Upper lobe of left lung (tissue), 6 donors: ENCODE data around the gene KIAA0232. TPM values are rescaled to one million over a fixed set of nuclear protein-coding genes. Genes with fewer than 3 reads are reported as not detected.

Experiments
- ATAC-seq, 2 donors: fragments of 200-7000 bp; cut with Tn5 transposase; one replicate each; pipeline ENCODE4 v1.9.1; 2022; ENCODE audit warnings: mild to moderate bottlenecking in 2 of 2, moderate library complexity in 2 of 2; ENCODE audit not compliant: low FRiP score in 2 of 2
- DNase-seq, 2 donors: peaks; one replicate each; pipeline ENCODE4 v3.0.0-alpha.2; 2019 to 2020
- H3K27ac ChIP-seq, 4 donors: fragments of 200-600 bp; sonication (generic); one replicate each; pipeline ENCODE4 v1.5.1; 2016 to 2019
- H3K27me3 ChIP-seq, 4 donors: fragments of 200-600 bp; sonication (generic); one replicate each; pipeline ENCODE4 v1.5.1; 2017 to 2019
- H3K36me3 ChIP-seq, 4 donors: fragments of 200-600 bp; sonication (generic); one replicate each; pipeline ENCODE4 v1.5.1; 2016 to 2019
- H3K4me1 ChIP-seq, 4 donors: fragments of 200-600 bp; sonication (generic); one replicate each; pipeline ENCODE4 v1.5.1; 2018 to 2019
- H3K4me3 ChIP-seq, 4 donors: fragments of 200-600 bp; sonication (generic); one replicate each; pipeline ENCODE4 v1.5.1; 2017 to 2019; ENCODE audit warnings: mild to moderate bottlenecking in 2 of 4, moderate library complexity in 1 of 4
- H3K9me3 ChIP-seq, 4 donors: fragments of 200-600 bp; sonication (generic); one replicate each; pipeline ENCODE4 v1.5.1; 2018 to 2019
- EP300 ChIP-seq, 4 donors: sonication (generic); formaldehyde crosslinking; IDR thresholded peaks; one replicate each; pipeline ENCODE4 v1.5.1; 2017; ENCODE audit warnings: antibody characterized with exemption in 4 of 4, control low read depth in 2 of 4
- POLR2A ChIP-seq, 4 donors: fragments of 450-650 bp; IDR thresholded peaks; one replicate each; pipeline ENCODE4 v1.5.1; 2016 to 2017; ENCODE audit warnings: antibody characterized with exemption in 4 of 4, mild to moderate bottlenecking in 2 of 4
- POLR2AphosphoS5 ChIP-seq, 2 donors: sonication (generic); formaldehyde crosslinking; IDR thresholded peaks; one replicate each; pipeline ENCODE4 v1.5.1; 2017; ENCODE audit warnings: antibody characterized with exemption in 2 of 2
- WGBS, 2 donors: methylation state at CpG; one replicate each; pipeline ENCODE4 v1.1.5; 2017 to 2018; 5-methylcytosine and 5-hydroxymethylcytosine counted together
- total RNA-seq, 6 donors: library from RNA; depleted of rRNA in 4 of 6; stranded (reverse); fragments of >200 nt in 4 of 6; gene quantifications; one replicate each; pipeline versions ENCODE4 v1.1.0 to v1.2.1, GENCODE V29; 2016 to 2021
- TF ChIP-seq, protein P1 (sequence below), 6 experiments: fragments of 450-650 bp in 4 of 6; fragments of 200-600 bp in 2 of 6; sonication (generic) in 2 of 6; IDR thresholded peaks; one replicate each; pipeline ENCODE4 v1.5.1; 2016 to 2019; ENCODE audit warnings: antibody characterized with exemption in 6 of 6
- donor health status: DM: no; HTN: no; CAD: no; lungs with moderate emphysema.
- donor health status: DM: no; HTN: yes; CAD: no; lungs with severe emphysema.

The KIAA0232 gene
- total RNA-seq, 6 donors from 2014 or later, result 22.6 to 45.0 (median 24.4) TPM

DNA sequence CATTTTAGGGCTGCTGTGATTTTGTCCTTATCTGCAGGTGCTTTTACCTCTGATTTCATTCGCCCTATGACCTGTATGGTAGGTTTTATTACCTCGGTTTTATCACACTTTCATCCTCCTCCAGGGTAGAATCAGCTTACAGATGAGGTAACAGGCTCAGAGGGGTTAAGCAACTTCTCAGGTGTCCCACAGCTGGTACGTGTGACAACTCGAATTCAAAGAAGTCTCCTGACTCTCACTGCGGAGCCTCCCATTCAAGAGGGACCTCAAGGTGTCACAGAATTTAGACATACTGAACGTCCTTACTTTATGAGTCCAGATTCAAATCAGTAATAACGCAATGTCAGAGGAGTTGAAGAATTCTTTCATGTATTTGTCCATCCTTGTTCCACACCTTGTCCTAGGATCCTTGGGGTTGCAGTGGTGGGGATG is 12.5 kb upstream of the KIAA0232 start:
- ATAC-seq (no peak), DNase-seq (no peak)
- 88 to 91% methylated on average over 7 of the region's 7 CpGs for WGBS, 2 donors
- TF ChIP-seq POLR2AphosphoS5 (IDR thresholded peaks at IDR 0.05), result no peak
- TF ChIP-seq, protein P1, sequence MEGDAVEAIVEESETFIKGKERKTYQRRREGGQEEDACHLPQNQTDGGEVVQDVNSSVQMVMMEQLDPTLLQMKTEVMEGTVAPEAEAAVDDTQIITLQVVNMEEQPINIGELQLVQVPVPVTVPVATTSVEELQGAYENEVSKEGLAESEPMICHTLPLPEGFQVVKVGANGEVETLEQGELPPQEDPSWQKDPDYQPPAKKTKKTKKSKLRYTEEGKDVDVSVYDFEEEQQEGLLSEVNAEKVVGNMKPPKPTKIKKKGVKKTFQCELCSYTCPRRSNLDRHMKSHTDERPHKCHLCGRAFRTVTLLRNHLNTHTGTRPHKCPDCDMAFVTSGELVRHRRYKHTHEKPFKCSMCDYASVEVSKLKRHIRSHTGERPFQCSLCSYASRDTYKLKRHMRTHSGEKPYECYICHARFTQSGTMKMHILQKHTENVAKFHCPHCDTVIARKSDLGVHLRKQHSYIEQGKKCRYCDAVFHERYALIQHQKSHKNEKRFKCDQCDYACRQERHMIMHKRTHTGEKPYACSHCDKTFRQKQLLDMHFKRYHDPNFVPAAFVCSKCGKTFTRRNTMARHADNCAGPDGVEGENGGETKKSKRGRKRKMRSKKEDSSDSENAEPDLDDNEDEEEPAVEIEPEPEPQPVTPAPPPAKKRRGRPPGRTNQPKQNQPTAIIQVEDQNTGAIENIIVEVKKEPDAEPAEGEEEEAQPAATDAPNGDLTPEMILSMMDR (IDR thresholded peaks at IDR 0.05), result no peak
- no peak for TF ChIP-seq POLR2A (IDR thresholded peaks at IDR 0.05)
- TF ChIP-seq EP300 (IDR thresholded peaks at IDR 0.05), result no peak
- H3K36me3 ChIP-seq, result no peaks in the 10 kb centered on the region
- no peak overlapping the region for H3K27ac ChIP-seq
- peaks cover 0 to 5% (median 0%) of the 10 kb centered on the region in 4 donors for H3K4me1 ChIP-seq
- no peaks in the 10 kb centered on the region for H3K27me3 ChIP-seq
- H3K4me3 ChIP-seq, result no peak overlapping the region
- no peaks in the 10 kb centered on the region for H3K9me3 ChIP-seq

DNA sequence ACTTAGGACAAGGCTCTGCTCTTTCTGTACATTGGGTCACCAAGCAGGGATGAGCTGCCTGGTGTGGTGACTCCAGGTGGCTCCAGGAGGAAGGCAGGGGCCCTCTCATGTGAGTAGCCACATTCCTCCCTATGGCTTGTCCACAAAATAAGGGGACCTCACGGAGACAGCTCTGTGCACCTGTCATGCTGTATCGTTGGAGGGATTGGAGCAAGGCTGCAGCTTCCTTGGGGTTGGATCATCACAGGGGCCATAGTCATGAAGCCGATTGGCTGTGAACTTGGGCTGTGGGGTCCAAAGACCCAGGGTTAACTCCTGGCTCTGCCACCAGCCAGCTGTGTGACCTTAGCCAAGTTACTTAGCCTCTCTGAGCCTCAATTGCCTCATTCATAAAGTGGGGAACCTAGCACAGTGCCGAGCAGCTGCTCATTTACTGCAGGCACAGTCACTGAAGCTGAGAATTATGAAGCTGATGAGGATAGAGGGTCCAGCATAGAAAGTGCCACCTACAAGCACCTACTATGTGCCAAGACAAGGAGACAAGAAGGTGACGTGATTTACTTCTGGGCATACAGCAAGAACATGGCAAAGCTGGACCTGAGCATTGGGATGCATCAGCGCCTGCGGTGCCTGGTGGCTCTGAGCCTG is 11.8 kb upstream of the KIAA0232 start:
- H3K4me1 ChIP-seq, result peaks cover 0 to 5% (median 0%) of the 10 kb centered on the region in 4 donors
- 84 to 92% methylated on average over 4 of the region's 7 CpGs for WGBS, 2 donors
- no peaks in the 10 kb centered on the region for H3K27me3 ChIP-seq
- TF ChIP-seq, protein P1 (IDR thresholded peaks at IDR 0.05), result no peak
- no peak for TF ChIP-seq EP300 (IDR thresholded peaks at IDR 0.05)
- TF ChIP-seq POLR2A (IDR thresholded peaks at IDR 0.05), result no peak
- TF ChIP-seq POLR2AphosphoS5 (IDR thresholded peaks at IDR 0.05), result no peak
- ATAC-seq (no peak), DNase-seq (no peak)
- H3K9me3 ChIP-seq, result no peaks in the 10 kb centered on the region
- no peak overlapping the region for H3K4me3 ChIP-seq
- no peak overlapping the region for H3K27ac ChIP-seq
- H3K36me3 ChIP-seq, result no peaks in the 10 kb centered on the region

DNA sequence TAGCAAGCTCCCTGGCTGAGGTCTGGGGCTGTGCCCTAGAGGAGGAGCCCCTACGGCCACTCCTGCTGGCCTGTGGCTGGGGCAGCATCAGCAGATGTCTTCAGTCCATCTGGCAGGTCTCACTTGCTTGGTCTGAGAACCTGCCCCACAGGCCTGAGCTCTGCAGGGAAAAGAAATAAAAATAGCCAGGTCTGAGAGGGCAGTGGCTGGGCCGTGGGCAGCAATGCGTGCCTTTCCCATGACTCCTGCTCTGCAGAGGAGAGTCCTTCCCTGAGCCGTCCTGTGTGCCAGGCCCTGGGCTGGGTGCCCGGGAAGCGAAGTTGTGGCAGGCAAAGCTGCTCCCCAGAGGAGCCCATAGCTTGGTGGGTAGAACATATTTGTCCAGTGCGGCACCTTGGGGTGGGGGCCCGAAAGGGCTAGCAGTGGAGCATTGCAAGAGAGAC is 11.3 kb upstream of the KIAA0232 start:
- 81 to 87% methylated on average over 8 of the region's 8 CpGs for WGBS, 2 donors
- H3K4me3 ChIP-seq, result no peak overlapping the region
- no peaks in the 10 kb centered on the region for H3K9me3 ChIP-seq
- H3K4me1 ChIP-seq, result peaks cover 0 to 5% (median 0%) of the 10 kb centered on the region in 4 donors
- no peaks in the 10 kb centered on the region for H3K27me3 ChIP-seq
- TF ChIP-seq POLR2A (IDR thresholded peaks at IDR 0.05) (no peak), EP300 (IDR thresholded peaks at IDR 0.05) (no peak), POLR2AphosphoS5 (IDR thresholded peaks at IDR 0.05) (no peak)
- TF ChIP-seq, protein P1 (IDR thresholded peaks at IDR 0.05), result no peak
- ATAC-seq (no peak), DNase-seq (no peak)
- no peaks in the 10 kb centered on the region for H3K36me3 ChIP-seq
- no peak overlapping the region for H3K27ac ChIP-seq

DNA sequence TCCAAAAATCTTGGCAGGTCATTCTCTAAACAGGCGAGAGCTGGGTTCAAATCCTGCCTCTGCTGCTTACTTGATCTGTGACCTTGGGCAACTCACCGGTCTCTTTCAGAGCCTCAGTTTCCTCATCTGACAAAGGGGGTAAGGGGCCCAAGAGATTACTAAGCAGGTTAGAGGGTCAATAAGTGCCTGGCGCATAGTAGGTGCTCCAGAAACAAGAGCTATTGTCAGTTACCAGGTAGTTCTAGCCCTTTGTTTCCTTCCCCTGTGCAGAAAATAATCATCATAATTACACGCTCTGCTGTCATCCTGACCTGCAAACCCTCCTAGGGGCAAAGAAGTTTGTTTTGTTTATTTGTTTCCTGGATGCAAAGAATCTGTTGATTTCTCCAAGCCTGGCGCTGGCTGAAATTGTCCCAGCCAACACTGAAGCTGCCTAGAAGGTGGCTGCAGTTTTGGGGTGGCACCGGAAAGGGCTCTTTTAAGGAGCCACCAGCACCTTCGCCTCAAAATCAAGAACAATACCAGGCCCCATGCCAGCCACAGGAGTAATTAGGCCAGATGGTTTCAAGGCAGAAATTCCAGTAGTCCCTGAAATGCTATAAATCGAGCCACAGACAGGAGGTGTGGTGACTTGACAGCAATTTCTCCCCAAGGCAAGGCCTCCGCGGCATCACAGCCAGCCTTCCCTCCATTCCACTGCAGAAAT is 10.2 kb upstream of the KIAA0232 start:
- 71 to 80% methylated on average over 10 of the region's 10 CpGs for WGBS, 2 donors
- no peak for ATAC-seq

More for the DNA sequence above, 10.2 kb upstream of the KIAA0232 start:
- Histone ChIP-seq H3K4me3 (no peak overlapping the region), H3K27ac (no peak overlapping the region), H3K9me3 (no peaks in the 10 kb centered on the region), H3K4me1 (peaks cover 0 to 5% (median 2%) of the 10 kb centered on the region in 4 donors), H3K27me3 (no peaks in the 10 kb centered on the region), H3K36me3 (no peaks in the 10 kb centered on the region)
- no peak for DNase-seq
- no peak for TF ChIP-seq POLR2AphosphoS5 (IDR thresholded peaks at IDR 0.05)
- no peak for TF ChIP-seq EP300 (IDR thresholded peaks at IDR 0.05)
- TF ChIP-seq, protein P1 (IDR thresholded peaks at IDR 0.05), result no peak
- no peak for TF ChIP-seq POLR2A (IDR thresholded peaks at IDR 0.05)
